ENCODE data around the gene CACNG7.

Gene CACNG7

DNA sequence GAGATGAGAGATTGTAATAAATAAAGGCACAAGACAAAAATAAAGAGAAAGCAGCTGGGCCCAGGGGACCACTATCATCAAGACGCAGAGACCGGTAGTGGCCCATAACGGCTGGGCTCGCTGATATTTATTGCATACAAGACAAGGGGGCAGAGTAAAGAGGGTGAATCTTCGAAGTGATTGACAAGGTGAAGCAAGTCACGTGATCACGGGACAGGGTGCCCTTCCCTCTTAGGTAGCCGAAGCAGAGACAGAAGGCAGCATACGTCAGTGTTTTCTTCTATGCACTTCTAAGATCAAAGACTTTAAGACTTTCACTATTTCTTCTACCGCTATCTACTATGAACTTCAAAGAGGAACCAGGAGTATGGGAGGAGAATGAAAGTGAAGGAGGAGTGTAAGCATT, 31.7 kb upstream of the CACNG7 start:
- H2AFZ ChIP-seq (ENCODE audit: low read depth, low read length): no peak overlapping the region
- no peaks in the 10 kb centered on the region for H3K79me2 ChIP-seq (ENCODE audit: insufficient read depth, low read length)
- no peaks in the 10 kb centered on the region for H4K20me1 ChIP-seq (ENCODE audit: insufficient read depth, low read length)
- TF ChIP-seq EZH2 (IDR thresholded peaks at IDR 0.05; ENCODE audit: borderline replicate concordance, low read depth, low read length, severe bottlenecking): no peak
- TF ChIP-seq CTCF (IDR thresholded peaks at IDR 0.05; ENCODE audit: borderline replicate concordance, extremely low read depth, low read length, poor library complexity, severe bottlenecking): no peak
- no peaks in the 10 kb centered on the region for H3K4me1 ChIP-seq (ENCODE audit: insufficient read depth, low read length)
- H3K9ac ChIP-seq (ENCODE audit: low read depth, low read length): no peak overlapping the region
- DNase-seq (no peak), ATAC-seq (ENCODE audit: insufficient read depth, low read depth) (no peak)
- H3K9me3 ChIP-seq (ENCODE audit: insufficient read depth, low read length, severe bottlenecking): no peaks in the 10 kb centered on the region
- H3K27ac ChIP-seq (ENCODE audit: low read length): no peak overlapping the region
- no peaks in the 10 kb centered on the region for H3K27me3 ChIP-seq (ENCODE audit: insufficient read depth, low read length, poor library complexity)
- H3K4me2 ChIP-seq (ENCODE audit: insufficient read depth, low read length): no peak overlapping the region
- no peaks in the 10 kb centered on the region for H3K36me3 ChIP-seq (ENCODE audit: insufficient read depth, low read length)
- H3K4me3 ChIP-seq (ENCODE audit: low read depth in 1 of 2, low read length in 2 of 2): no peak overlapping the region

- no peaks in the 10 kb centered on the region for H3K9me3 ChIP-seq (ENCODE audit: insufficient read depth, low read length, severe bottlenecking)
- H3K4me3 ChIP-seq (ENCODE audit: low read depth in 1 of 2, low read length in 2 of 2): no peak overlapping the region
- H4K20me1 ChIP-seq (ENCODE audit: insufficient read depth, low read length): no peaks in the 10 kb centered on the region
- H3K4me2 ChIP-seq (ENCODE audit: insufficient read depth, low read length): no peak overlapping the region
- no peaks in the 10 kb centered on the region for H3K27me3 ChIP-seq (ENCODE audit: insufficient read depth, low read length, poor library complexity)
- ATAC-seq (ENCODE audit: insufficient read depth, low read depth): no peak
- H3K36me3 ChIP-seq (ENCODE audit: insufficient read depth, low read length): no peaks in the 10 kb centered on the region
- DNase-seq: no peak
- H3K27ac ChIP-seq (ENCODE audit: low read length): no peak overlapping the region
- no peak overlapping the region for H3K9ac ChIP-seq (ENCODE audit: low read depth, low read length)
- TF ChIP-seq EZH2 (IDR thresholded peaks at IDR 0.05; ENCODE audit: borderline replicate concordance, low read depth, low read length, severe bottlenecking) (no peak), CTCF (IDR thresholded peaks at IDR 0.05; ENCODE audit: borderline replicate concordance, extremely low read depth, low read length, poor library complexity, severe bottlenecking) (no peak)
- H3K4me1 ChIP-seq (ENCODE audit: insufficient read depth, low read length): no peaks in the 10 kb centered on the region
- H2AFZ ChIP-seq (ENCODE audit: low read depth, low read length): no peak overlapping the region
- H3K79me2 ChIP-seq (ENCODE audit: insufficient read depth, low read length): no peaks in the 10 kb centered on the region
These were observed 30.3 kb upstream of the CACNG7 start for GRCh38 chr19:53878776-53879139.

DNA sequence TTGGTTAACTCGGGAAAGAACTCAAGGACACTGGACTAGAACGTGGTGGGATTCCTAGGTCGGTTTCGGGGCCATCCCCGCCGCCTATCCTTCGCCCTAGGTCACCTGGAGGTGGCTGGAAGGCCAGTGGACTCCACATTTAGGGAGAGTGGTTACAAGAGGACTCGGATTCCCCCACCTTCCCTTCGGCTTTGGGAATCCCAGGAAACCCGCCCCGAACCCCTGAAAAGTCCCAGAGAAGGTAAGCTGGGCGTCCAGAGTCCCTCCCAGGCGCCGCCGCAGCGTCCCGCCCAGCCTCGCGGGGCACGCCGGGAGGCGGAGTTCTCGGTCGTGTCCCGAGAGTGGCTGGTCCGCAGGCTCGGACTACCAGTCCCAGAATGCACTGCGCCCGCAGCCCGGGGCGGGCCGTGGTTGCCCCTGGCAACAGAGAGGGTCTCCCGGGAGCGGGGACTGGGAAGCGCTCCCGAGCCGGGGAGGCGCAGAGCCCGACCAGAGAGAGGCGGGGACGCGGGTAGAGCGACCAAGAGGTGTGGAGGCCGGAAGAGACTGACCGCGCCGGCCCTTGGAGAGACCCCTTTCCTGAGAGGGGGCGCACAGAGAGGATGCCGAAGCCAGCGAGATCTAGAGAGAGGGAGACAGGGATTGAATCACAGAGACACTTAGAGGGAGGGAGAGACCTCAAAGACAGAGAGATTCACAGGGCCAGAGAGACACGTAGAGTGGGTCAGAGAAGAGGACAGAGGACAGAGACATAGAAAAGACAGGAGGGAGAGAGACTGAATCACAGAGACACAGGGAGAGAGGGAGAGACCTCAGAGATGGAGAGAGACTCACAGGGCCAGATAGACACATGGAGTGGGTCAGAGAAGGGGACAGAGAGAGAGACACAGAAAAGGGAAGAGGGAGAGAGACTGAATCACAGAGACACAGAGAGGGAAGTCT, 29.7 kb upstream of the CACNG7 start:
- H3K9me3 ChIP-seq (ENCODE audit: insufficient read depth, low read length, severe bottlenecking): no peaks in the 10 kb centered on the region
- H3K27ac ChIP-seq (ENCODE audit: low read length): no peak overlapping the region
- H3K9ac ChIP-seq (ENCODE audit: low read depth, low read length): no peak overlapping the region
- no peak overlapping the region for H2AFZ ChIP-seq (ENCODE audit: low read depth, low read length)
- H3K79me2 ChIP-seq (ENCODE audit: insufficient read depth, low read length): no peaks in the 10 kb centered on the region
- H3K36me3 ChIP-seq (ENCODE audit: insufficient read depth, low read length): no peaks in the 10 kb centered on the region
- H3K4me1 ChIP-seq (ENCODE audit: insufficient read depth, low read length): no peaks in the 10 kb centered on the region
- H3K4me3 ChIP-seq (ENCODE audit: low read depth in 1 of 2, low read length in 2 of 2): no peak overlapping the region
- ATAC-seq (ENCODE audit: insufficient read depth, low read depth) (no peak), DNase-seq (no peak)
- H3K4me2 ChIP-seq (ENCODE audit: insufficient read depth, low read length): no peak overlapping the region
- TF ChIP-seq EZH2 (IDR thresholded peaks at IDR 0.05; ENCODE audit: borderline replicate concordance, low read depth, low read length, severe bottlenecking): no peak
- no peak for TF ChIP-seq CTCF (IDR thresholded peaks at IDR 0.05; ENCODE audit: borderline replicate concordance, extremely low read depth, low read length, poor library complexity, severe bottlenecking)
- H3K27me3 ChIP-seq (ENCODE audit: insufficient read depth, low read length, poor library complexity): no peaks in the 10 kb centered on the region
- H4K20me1 ChIP-seq (ENCODE audit: insufficient read depth, low read length): no peaks in the 10 kb centered on the region
